ENCODE results near the gene AFF2. TPM values are rescaled to one million over a fixed set of nuclear protein-coding genes. Genes with fewer than 3 reads are reported as not detected.

The AFF2 gene
- total and polyA plus RNA-seq, 2 donors (not counting 3 experiments of a cell fraction or from before 2014, with no cell fraction given) = 0.03 to 0.07 TPM

- no peak overlapping the region for H3K4me2 ChIP-seq (ENCODE audit: insufficient read depth, low read length)
- H3K9ac ChIP-seq (replicated peaks; ENCODE audit: extremely low read depth, insufficient read depth, low read length) = no peak overlapping the region
- H3K79me2 ChIP-seq (ENCODE audit: control insufficient read depth, insufficient read depth, low read length) = no peaks in the 10 kb centered on the region
- H3K4me3 ChIP-seq (replicated peaks in 1 of 3; ENCODE audit: insufficient read depth in 1 of 3, low read depth in 1 of 3, low read length in 3 of 3) = no peak overlapping the region
- H3K27me3 ChIP-seq (ENCODE audit: control insufficient read depth in 2 of 2, insufficient read depth in 2 of 2, low read length in 2 of 2) = no peaks in the 10 kb centered on the region
- POLR2A ChIA-PET = no interaction called here
- no peaks in the 10 kb centered on the region for H3K36me3 ChIP-seq (ENCODE audit: control insufficient read depth in 2 of 2, extremely low read depth in 1 of 2, insufficient read depth in 2 of 2, low read length in 2 of 2)
- intact Hi-C loops (cut with micrococcal nuclease) = no loop called here
- FAIRE-seq = no peak
- CTCF ChIA-PET = no interaction called here
- TF ChIP-seq POLR2A (IDR thresholded peaks at IDR 0.05; ENCODE audit: low read depth, low read length) (no peak), MAX (IDR thresholded peaks at IDR 0.05; ENCODE audit: insufficient read depth, insufficient read length) (no peak), JUN (IDR thresholded peaks at IDR 0.05; ENCODE audit: borderline replicate concordance, insufficient read depth, insufficient read length, low read depth) (no peak), GATA2 (IDR thresholded peaks at IDR 0.05; ENCODE audit: insufficient read depth, insufficient read length, low read depth, low read length) (no peak), POLR2AphosphoS5 (IDR thresholded peaks at IDR 0.05; ENCODE audit: insufficient read depth, low read depth, low read length) (no peak), FOS (IDR thresholded peaks at IDR 0.05; ENCODE audit: borderline replicate concordance, insufficient read depth, low read length) (no peak), CTCF (IDR thresholded peaks at IDR 0.05; ENCODE audit: extremely low read depth in 1 of 2, insufficient read depth in 1 of 2, low read depth in 1 of 2, low read length in 2 of 2) (no peak), MYC (IDR thresholded peaks at IDR 0.05; ENCODE audit: low read depth, low read length) (no peak), EZH2 (IDR thresholded peaks at IDR 0.05; ENCODE audit: borderline replicate concordance, low read depth, low read length, severe bottlenecking) (no peak)
- no peaks in the 10 kb centered on the region for H3K9me1 ChIP-seq (replicated peaks; ENCODE audit: control insufficient read depth, extremely low read depth, insufficient read depth, low read length)
- DNase-seq (ENCODE audit: low read depth, low spot score) = no peak
- no TSS peak for BruUV-seq (replicated peaks)
- no peaks in the 10 kb centered on the region for H3K4me1 ChIP-seq (ENCODE audit: control insufficient read depth, extremely low read depth, insufficient read depth, low read length)
- H3K9me3 ChIP-seq (replicated peaks; ENCODE audit: control insufficient read depth, insufficient read depth, low read length) = no peaks in the 10 kb centered on the region
- H4K20me1 ChIP-seq (replicated peaks; ENCODE audit: control insufficient read depth, extremely low read depth, insufficient read depth, low read length) = no peaks in the 10 kb centered on the region
- no peak overlapping the region for H3K27ac ChIP-seq (ENCODE audit: insufficient read depth, low read depth, low read length)
- H2AFZ ChIP-seq (ENCODE audit: low read depth, low read length) = no peak overlapping the region
- dilution Hi-C loops (cut with MboI; ENCODE audit: extremely low pct_ligation_motif_present, low sequenced_read_pairs) = no loop called here
Measured at GRCh38 chrX:148555101-148555500, 54.7 kb downstream of the AFF2 start.

Data from endothelial cell of umbilical vein (primary cell).